SK-N-MC (cell line): ENCODE data around the gene ZNF775.

Source experiments
- EZH2 ChIP-seq: fragments of 200-600 bp; sonication (generic); IDR thresholded peaks from one replicate; pipeline ENCODE4 v1.6.1; 2017; ENCODE audit warnings: antibody characterized with exemption
- FOXP2 ChIP-seq: optimal IDR thresholded peaks from 2 replicates; pipeline ENCODE3; 2011; ENCODE audit warnings: mild to moderate bottlenecking, moderate library complexity; ENCODE audit not compliant: insufficient read depth; ENCODE audit errors: extremely low read length, control extremely low read depth
- POLR2AphosphoS5 ChIP-seq: IDR thresholded peaks from 2 replicates; pipeline ENCODE4 v1.6.1; 2012; ENCODE audit warnings: mild to moderate bottlenecking, low read depth, low read length, borderline replicate concordance

GRCh38 chr7:150363872-150364271 is 15.3 kb upstream of the ZNF775 start:
- TF ChIP-seq EZH2, result no peak
- no peak for TF ChIP-seq POLR2AphosphoS5
- TF ChIP-seq FOXP2, result no peak
